ENCODE measurements around the gene SERPINB11.
"Not testable (repeated sequence)": the region's sequence is repeated elsewhere in the genome, so short reads cannot be mapped to it uniquely, and the experiment has no call there.

SERPINB11 gene

DNA sequence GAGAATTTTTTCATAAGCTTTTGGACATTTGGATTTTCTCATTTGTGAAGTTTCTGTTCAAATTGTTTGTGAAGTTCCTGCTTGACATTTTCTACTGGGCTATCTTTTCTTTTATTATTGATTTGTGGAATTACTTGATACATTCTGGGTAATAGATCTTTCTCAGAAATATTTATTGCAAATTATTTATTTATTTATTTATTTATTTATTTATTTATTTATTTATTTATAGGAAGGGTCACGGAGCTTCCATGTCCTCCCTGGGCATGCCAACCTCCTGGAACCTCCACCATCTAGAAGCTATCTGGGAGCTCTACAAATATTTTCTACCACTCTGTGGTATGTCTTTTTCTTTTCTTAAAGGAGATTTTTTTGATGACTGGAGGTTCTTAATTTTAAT lies 46.7 kb downstream of the SERPINB11 start:
- DNase-seq (ENCODE audit: low spot score), result no peak
- in situ Hi-C loops (cut with MboI; ENCODE audit: low pct_unique_long_range_greater_than_20kb, low sequenced_read_pairs, unreplicated experiment), result no loop called here
- TF ChIP-seq, protein P1, sequence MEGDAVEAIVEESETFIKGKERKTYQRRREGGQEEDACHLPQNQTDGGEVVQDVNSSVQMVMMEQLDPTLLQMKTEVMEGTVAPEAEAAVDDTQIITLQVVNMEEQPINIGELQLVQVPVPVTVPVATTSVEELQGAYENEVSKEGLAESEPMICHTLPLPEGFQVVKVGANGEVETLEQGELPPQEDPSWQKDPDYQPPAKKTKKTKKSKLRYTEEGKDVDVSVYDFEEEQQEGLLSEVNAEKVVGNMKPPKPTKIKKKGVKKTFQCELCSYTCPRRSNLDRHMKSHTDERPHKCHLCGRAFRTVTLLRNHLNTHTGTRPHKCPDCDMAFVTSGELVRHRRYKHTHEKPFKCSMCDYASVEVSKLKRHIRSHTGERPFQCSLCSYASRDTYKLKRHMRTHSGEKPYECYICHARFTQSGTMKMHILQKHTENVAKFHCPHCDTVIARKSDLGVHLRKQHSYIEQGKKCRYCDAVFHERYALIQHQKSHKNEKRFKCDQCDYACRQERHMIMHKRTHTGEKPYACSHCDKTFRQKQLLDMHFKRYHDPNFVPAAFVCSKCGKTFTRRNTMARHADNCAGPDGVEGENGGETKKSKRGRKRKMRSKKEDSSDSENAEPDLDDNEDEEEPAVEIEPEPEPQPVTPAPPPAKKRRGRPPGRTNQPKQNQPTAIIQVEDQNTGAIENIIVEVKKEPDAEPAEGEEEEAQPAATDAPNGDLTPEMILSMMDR (IDR thresholded peaks at IDR 0.05; ENCODE audit: extremely low read depth, insufficient read depth, missing control alignments), result no peak

DNA sequence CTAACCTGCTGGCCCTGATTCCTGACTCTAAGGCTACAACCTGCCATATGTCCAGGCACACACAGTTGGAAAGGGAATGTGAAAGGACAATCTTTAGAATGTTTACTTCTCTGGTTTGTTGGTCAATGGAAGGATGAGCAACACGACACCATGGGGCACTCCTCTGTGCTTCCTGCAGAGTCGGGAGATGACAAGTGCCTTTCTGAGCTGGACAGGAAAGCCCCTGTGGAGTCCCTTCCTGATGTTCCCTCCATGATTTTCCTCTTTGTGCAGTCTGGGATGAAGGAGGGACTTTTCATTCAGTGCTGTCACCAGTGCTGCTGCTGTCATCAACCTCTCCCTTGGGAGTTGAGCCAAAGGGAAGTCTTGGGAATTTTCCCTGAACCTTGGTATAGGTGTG lies 49.9 kb downstream of the SERPINB11 start:
- TF ChIP-seq, protein P1 (IDR thresholded peaks at IDR 0.05; ENCODE audit: extremely low read depth, insufficient read depth, missing control alignments), result no peak
- in situ Hi-C loops (cut with MboI; ENCODE audit: low pct_unique_long_range_greater_than_20kb, low sequenced_read_pairs, unreplicated experiment), result no loop called here
- DNase-seq (ENCODE audit: low spot score), result no peak

DNA sequence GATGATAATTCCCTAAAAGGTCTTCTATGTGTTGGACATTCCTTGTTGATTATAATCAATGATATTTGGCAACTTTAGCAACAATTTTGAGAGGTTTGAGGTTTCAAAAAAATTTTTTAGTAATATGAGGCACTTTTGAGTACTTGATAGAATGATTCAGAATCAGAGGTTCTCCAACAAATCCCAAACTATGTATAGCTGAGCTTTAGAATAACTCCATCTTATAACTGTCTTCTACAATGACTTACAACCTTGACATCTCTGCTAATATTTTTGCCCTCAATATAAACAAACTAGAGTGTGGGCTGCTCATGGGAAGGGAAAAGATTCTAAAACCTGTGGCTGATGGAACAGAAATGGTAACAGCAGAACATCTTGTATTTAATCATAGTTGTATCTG lies 50.9 kb downstream of the SERPINB11 start:
- TF ChIP-seq, protein P1 (IDR thresholded peaks at IDR 0.05; ENCODE audit: extremely low read depth, insufficient read depth, missing control alignments), result no peak
- in situ Hi-C loops (cut with MboI; ENCODE audit: low pct_unique_long_range_greater_than_20kb, low sequenced_read_pairs, unreplicated experiment), result no loop called here
- no peak for DNase-seq (ENCODE audit: low spot score)

DNA sequence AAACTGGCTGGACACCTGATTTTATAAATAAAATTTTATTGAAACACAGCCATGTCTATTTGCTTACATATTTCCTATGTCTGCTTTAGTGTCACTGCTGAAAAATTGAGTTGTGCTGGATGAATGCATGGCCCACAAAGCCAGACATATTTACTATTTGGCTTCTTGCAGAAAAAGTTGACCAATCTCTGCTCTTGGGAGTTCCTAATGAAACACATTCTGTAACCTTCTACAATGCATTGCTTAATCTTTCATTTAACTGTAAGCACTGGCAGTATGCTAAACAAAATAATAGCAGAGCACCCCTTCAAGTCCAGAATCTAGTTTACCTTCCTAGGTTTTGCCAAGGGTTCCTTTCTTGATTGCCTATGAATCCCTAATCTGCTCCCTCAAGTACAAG lies 54.8 kb downstream of the SERPINB11 start:
- TF ChIP-seq, protein P1 (IDR thresholded peaks at IDR 0.05; ENCODE audit: extremely low read depth, insufficient read depth, missing control alignments), result no peak
- no peak for DNase-seq (ENCODE audit: low spot score)
- in situ Hi-C loops (cut with MboI; ENCODE audit: low pct_unique_long_range_greater_than_20kb, low sequenced_read_pairs, unreplicated experiment), result no loop called here

DNA sequence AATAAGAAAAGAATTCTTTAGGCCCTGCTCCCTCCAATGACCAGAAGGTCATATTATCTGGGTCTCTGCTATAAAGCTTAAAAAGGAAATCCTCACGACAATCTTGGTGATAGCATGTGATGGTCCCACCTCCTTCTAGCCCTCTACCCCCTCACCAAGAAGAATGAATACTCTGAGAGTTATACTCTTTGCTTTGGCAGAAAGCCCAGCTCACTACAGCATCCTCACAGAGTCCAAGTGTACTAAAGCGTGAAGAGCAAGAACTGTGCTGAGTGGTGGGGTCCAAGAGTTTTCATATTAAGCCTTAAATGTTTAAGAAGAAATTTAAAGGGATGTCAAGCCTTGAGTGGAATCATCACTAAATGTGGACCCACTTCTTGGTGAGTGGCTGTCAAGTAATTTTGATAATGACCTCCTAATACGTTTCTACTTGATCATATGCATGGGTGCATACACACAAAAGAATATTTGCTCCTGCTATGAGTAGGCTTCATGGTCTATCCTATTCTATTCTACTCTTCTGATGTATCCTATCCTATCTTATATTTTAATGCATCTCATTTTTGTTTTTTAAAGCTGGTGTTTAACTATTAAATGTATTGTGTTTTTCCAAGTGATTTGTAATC lies 56.0 kb downstream of the SERPINB11 start:
- in situ Hi-C loops (cut with MboI; ENCODE audit: low pct_unique_long_range_greater_than_20kb, low sequenced_read_pairs, unreplicated experiment), result no loop called here
- TF ChIP-seq, protein P1 (IDR thresholded peaks at IDR 0.05; ENCODE audit: extremely low read depth, insufficient read depth, missing control alignments), result no peak
- DNase-seq (ENCODE audit: low spot score), result no peak

DNA sequence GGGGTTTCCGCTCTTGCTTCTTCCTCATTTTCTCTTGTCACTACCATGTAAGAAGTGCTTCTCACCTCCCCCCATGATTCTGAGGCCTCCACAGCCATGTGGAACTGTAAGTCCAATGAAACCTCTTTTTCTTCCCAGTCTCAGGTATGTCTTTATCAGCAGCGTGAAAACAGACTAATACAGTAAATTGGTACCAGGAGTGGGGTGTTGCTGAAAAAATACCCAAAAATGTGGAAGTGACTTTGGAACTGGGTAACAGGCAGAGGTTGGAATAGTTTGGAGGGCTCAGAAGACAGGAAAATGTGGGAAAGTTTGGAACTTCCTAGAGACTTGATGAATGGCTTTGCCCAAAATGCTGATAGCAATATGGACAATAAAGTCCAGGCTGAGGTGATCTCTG lies 57.0 kb downstream of the SERPINB11 start:
- in situ Hi-C loops (cut with MboI; ENCODE audit: low pct_unique_long_range_greater_than_20kb, low sequenced_read_pairs, unreplicated experiment); DNase-seq (ENCODE audit: low spot score): not testable (repeated sequence)

DNA sequence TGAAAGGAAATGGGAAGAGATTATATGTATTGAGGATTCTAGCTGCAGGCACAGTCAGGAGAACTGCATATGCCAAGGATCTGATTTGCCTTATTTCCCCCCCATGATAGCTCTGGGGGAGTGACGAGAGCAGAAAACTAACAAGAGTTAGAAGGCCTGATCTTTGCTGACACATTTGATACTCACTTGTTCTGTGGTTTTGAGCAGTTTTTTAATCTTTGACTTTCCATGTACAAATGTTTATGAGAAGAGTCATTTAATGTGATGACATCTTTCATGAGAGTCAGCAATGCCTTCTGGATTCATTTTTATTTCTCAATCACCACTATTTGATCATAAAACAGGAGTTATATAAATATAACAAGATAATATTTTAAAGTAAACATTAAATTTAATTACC lies 59.8 kb downstream of the SERPINB11 start:
- in situ Hi-C loops (cut with MboI; ENCODE audit: low pct_unique_long_range_greater_than_20kb, low sequenced_read_pairs, unreplicated experiment), result no loop called here
- TF ChIP-seq, protein P1 (IDR thresholded peaks at IDR 0.05; ENCODE audit: extremely low read depth, insufficient read depth, missing control alignments), result no peak
- no peak for DNase-seq (ENCODE audit: low spot score)

All from GM13977 (cell line).